ENCODE results near the gene RGS6. TPM values are rescaled to one million over a fixed set of nuclear protein-coding genes. Genes with fewer than 3 reads are reported as not detected.

Gene RGS6
- total RNA-seq, 2 experiments from 2014 or later = not detected

- Mint-ChIP-seq H3K4me1 (ENCODE audit: low read depth) (no peaks in the 10 kb centered on the region), H3K9me3 (no peaks in the 10 kb centered on the region), H3K36me3 (ENCODE audit: low read depth) (no peaks in the 10 kb centered on the region), H3K27ac (no peak overlapping the region), H3K4me3 (no peak overlapping the region), H3K27me3 (peaks cover 13% of the 10 kb centered on the region)
- Histone ChIP-seq H3K36me3 (ENCODE audit: insufficient read depth, low read length) (no peaks in the 10 kb centered on the region), H3K27me3 (ENCODE audit: control insufficient read depth in 1 of 2, insufficient read depth in 2 of 2, low read length in 2 of 2) (no peaks in the 10 kb centered on the region), H3K4me1 (ENCODE audit: insufficient read depth, low read length) (no peaks in the 10 kb centered on the region), H3K4me3 (ENCODE audit: low read length) (no peak overlapping the region), H3K9me3 (ENCODE audit: control insufficient read depth in 1 of 2, insufficient read depth in 1 of 2, low read length in 2 of 2) (peaks cover 0 to under 1% of the 10 kb centered on the region in 2 experiments), H3K27ac (ENCODE audit: low read depth in 1 of 2, low read length in 2 of 2) (no peak overlapping the region)
- TF ChIP-seq, protein P1, sequence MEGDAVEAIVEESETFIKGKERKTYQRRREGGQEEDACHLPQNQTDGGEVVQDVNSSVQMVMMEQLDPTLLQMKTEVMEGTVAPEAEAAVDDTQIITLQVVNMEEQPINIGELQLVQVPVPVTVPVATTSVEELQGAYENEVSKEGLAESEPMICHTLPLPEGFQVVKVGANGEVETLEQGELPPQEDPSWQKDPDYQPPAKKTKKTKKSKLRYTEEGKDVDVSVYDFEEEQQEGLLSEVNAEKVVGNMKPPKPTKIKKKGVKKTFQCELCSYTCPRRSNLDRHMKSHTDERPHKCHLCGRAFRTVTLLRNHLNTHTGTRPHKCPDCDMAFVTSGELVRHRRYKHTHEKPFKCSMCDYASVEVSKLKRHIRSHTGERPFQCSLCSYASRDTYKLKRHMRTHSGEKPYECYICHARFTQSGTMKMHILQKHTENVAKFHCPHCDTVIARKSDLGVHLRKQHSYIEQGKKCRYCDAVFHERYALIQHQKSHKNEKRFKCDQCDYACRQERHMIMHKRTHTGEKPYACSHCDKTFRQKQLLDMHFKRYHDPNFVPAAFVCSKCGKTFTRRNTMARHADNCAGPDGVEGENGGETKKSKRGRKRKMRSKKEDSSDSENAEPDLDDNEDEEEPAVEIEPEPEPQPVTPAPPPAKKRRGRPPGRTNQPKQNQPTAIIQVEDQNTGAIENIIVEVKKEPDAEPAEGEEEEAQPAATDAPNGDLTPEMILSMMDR (IDR thresholded peaks at IDR 0.05) = no peak
- DNase-seq (no peak), ATAC-seq (ENCODE audit: poor library complexity) (no peak)
- ChIA-PET CTCF (no interaction called here), POLR2A (no interaction called here)
- intact Hi-C loops (cut with DNase I, micrococcal nuclease) = no loop called here
Observed at GRCh38 chr14:72264716-72265115, 332.5 kb downstream of the RGS6 start.

DNA sequence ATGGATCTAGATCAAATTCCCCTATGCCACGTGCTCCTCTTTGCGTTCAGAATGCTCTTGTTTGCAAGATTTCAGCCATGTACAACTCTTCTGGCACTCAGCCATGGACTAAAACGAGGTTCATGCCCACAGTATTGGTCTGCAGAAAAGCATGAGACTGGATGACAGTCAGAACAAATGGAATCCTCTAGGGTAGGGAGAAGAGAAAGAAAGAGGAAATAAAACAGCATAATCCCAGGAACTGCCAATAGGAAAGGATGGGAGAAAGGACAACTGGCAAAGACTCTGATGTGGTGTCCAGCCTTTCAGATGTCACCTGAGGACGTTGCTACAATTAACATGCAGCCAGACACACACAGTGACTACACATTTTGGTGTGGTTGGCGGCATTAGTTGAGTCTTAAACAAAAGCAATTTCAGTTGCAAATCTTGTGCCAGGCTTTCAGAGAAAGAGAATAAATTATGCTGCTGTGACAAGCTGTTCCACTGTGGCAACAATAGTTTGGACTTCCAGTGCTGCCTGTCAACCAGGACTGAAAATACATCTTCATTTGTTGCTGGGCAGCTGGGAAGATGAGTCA, 338.0 kb downstream of the RGS6 start:
- Mint-ChIP-seq H3K4me1 (ENCODE audit: low read depth) (no peaks in the 10 kb centered on the region), H3K27me3 (peaks cover 19% of the 10 kb centered on the region), H3K36me3 (ENCODE audit: low read depth) (no peaks in the 10 kb centered on the region), H3K27ac (no peak overlapping the region), H3K4me3 (no peak overlapping the region), H3K9me3 (no peaks in the 10 kb centered on the region)
- no peaks in the 10 kb centered on the region for H3K4me1 ChIP-seq (ENCODE audit: insufficient read depth, low read length)
- H3K36me3 ChIP-seq (ENCODE audit: insufficient read depth, low read length) = no peaks in the 10 kb centered on the region
- ChIA-PET POLR2A (no interaction called here), CTCF (no interaction called here)
- TF ChIP-seq, protein P1 (IDR thresholded peaks at IDR 0.05) = no peak
- H3K27ac ChIP-seq (ENCODE audit: low read depth in 1 of 2, low read length in 2 of 2) = no peak overlapping the region
- no peak for DNase-seq
- H3K9me3 ChIP-seq (ENCODE audit: control insufficient read depth in 1 of 2, insufficient read depth in 1 of 2, low read length in 2 of 2) = peaks cover 0 to 3% of the 10 kb centered on the region in 2 experiments
- ATAC-seq (ENCODE audit: poor library complexity) = no peak
- intact Hi-C loops (cut with DNase I, micrococcal nuclease) = loop anchor here in 1 of 2 experiments (10.0 kb wide), 1 partner anchor 1525 kb away; no protein-coding TSS in a partner anchor
- H3K4me3 ChIP-seq (ENCODE audit: low read length) = no peak overlapping the region
- H3K27me3 ChIP-seq (ENCODE audit: control insufficient read depth in 1 of 2, insufficient read depth in 2 of 2, low read length in 2 of 2) = no peaks in the 10 kb centered on the region

DNA sequence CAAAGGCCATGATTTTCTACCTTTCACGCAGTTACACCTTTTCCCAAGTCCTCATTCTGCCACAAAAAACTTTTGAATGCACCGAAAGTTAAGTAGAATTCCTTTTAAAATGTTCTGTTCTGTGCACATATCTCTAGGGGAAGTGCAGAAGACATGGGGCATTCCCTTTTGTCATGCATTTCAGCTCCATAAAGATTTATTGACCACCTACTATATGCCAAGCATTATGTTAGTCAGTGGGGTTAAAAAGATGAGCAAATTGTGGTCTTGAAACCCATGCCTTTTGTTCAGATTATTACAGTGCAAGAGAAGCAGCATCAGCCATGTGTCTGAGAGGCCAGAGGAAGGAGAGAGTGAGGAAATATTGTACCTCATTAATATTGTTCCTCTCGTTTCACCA, 338.5 kb downstream of the RGS6 start:
- intact Hi-C loops (cut with DNase I, micrococcal nuclease) = loop anchor here in 1 of 2 experiments (10.0 kb wide), 1 partner anchor 1526 kb away; no protein-coding TSS in a partner anchor
- H3K4me3 Mint-ChIP-seq = no peak overlapping the region
- H3K27me3 ChIP-seq (ENCODE audit: control insufficient read depth in 1 of 2, insufficient read depth in 2 of 2, low read length in 2 of 2) = no peaks in the 10 kb centered on the region
- H3K27ac ChIP-seq (ENCODE audit: low read depth in 1 of 2, low read length in 2 of 2) = no peak overlapping the region
- DNase-seq = no peak
- no peak overlapping the region for H3K4me3 ChIP-seq (ENCODE audit: low read length)
- peaks cover 19% of the 10 kb centered on the region for H3K27me3 Mint-ChIP-seq
- H3K36me3 Mint-ChIP-seq (ENCODE audit: low read depth) = no peaks in the 10 kb centered on the region
- CTCF ChIA-PET = no interaction called here
- no peaks in the 10 kb centered on the region for H3K4me1 ChIP-seq (ENCODE audit: insufficient read depth, low read length)
- POLR2A ChIA-PET = no interaction called here
- no peak for ATAC-seq (ENCODE audit: poor library complexity)
- TF ChIP-seq, protein P1 (IDR thresholded peaks at IDR 0.05) = no peak
- H3K4me1 Mint-ChIP-seq (ENCODE audit: low read depth) = no peaks in the 10 kb centered on the region
- peaks cover 0 to 3% of the 10 kb centered on the region in 2 experiments for H3K9me3 ChIP-seq (ENCODE audit: control insufficient read depth in 1 of 2, insufficient read depth in 1 of 2, low read length in 2 of 2)
- no peaks in the 10 kb centered on the region for H3K9me3 Mint-ChIP-seq
- no peak overlapping the region for H3K27ac Mint-ChIP-seq
- H3K36me3 ChIP-seq (ENCODE audit: insufficient read depth, low read length) = no peaks in the 10 kb centered on the region

Measured in CD4-positive, alpha-beta T cell (primary cell).